Natural killer cell (primary cell): ENCODE data around the gene NRXN3. TPM values are rescaled to one million over a fixed set of nuclear protein-coding genes. Genes with fewer than 3 reads are reported as not detected.

Experiments
- ATAC-seq, 3 donors: fragments of 150-1000 bp in 2 of 3; fragments of 200-7000 bp in 1 of 3; cut with Tn5 transposase; 1 replicate in 1 of 3; 2 replicates in 2 of 3; pipeline ENCODE4 v1.10.0; 2021; ENCODE audit warnings: mild to moderate bottlenecking in 2 of 3, moderate library complexity in 2 of 3
- DNase-seq, 2 donors: peaks; one replicate each; pipeline versions ENCODE4 v3.0.0 to v3.0.0-alpha.2; 2013 to 2021; ENCODE audit warnings: mixed read lengths in 1 of 2
- H3K27ac ChIP-seq: one replicate; pipeline ENCODE4 v1.5.1; 2013; ENCODE audit warnings: mild to moderate bottlenecking, low read length
- H3K27me3 ChIP-seq: one replicate; pipeline ENCODE4 v1.6.1; 2013; ENCODE audit warnings: low read length; ENCODE audit not compliant: control insufficient read depth, insufficient read depth
- H3K36me3 ChIP-seq: one replicate; pipeline ENCODE4 v1.6.1; 2013; ENCODE audit warnings: low read length; ENCODE audit not compliant: control insufficient read depth, insufficient read depth
- H3K4me1 ChIP-seq: one replicate; pipeline ENCODE4 v1.6.1; 2013; ENCODE audit warnings: low read length; ENCODE audit not compliant: control insufficient read depth, insufficient read depth
- H3K4me3 ChIP-seq: one replicate; pipeline ENCODE4 v1.5.1; 2013; ENCODE audit warnings: low read length
- H3K9me3 ChIP-seq: one replicate; pipeline ENCODE4 v1.6.1; 2013; ENCODE audit warnings: low read length; ENCODE audit not compliant: control insufficient read depth, insufficient read depth
- H3K27ac Mint-ChIP-seq, 2 donors: one replicate each; pipeline ENCODE4 v1.8.0; 2022; ENCODE audit warnings: mild to moderate bottlenecking in 2 of 2, mixed read lengths in 2 of 2, moderate library complexity in 1 of 2
- H3K27me3 Mint-ChIP-seq, 2 donors: one replicate each; pipeline ENCODE4 v1.8.0; 2022; ENCODE audit warnings: low read depth in 2 of 2, mixed read lengths in 2 of 2
- H3K36me3 Mint-ChIP-seq: one replicate; pipeline ENCODE4 v1.8.0; 2022; ENCODE audit warnings: mixed read lengths
- H3K4me1 Mint-ChIP-seq, 2 donors: one replicate each; pipeline ENCODE4 v1.8.0; 2022; ENCODE audit warnings: mixed read lengths in 2 of 2
- H3K4me3 Mint-ChIP-seq: one replicate; pipeline ENCODE4 v1.8.0; 2022; ENCODE audit warnings: mild to moderate bottlenecking, moderate library complexity, mixed read lengths
- H3K9me3 Mint-ChIP-seq, 2 donors: one replicate each; pipeline ENCODE4 v1.8.0; 2022; ENCODE audit warnings: mixed read lengths in 2 of 2
- CTCF ChIP-seq: fragments of 200-600 bp; IDR thresholded peaks from one replicate; pipeline ENCODE4 v1.8.0; 2022; ENCODE audit warnings: antibody characterized with exemption
- WGBS: methylation state at CpG from one replicate; pipeline ENCODE4 v1.1.7; 2013; ENCODE audit warnings: missing lambda C conversion rate; ENCODE audit not compliant: insufficient coverage; 5-methylcytosine and 5-hydroxymethylcytosine counted together
- intact Hi-C: fragments of 100-400 bp; cut with micrococcal nuclease; formaldehyde crosslinking; loops from one replicate; pipeline ENCODE4 v1.14.2; 2022
- total RNA-seq, 4 donors: library from RNA; stranded (reverse); fragments of 120-200 nt in 1 of 4; gene quantifications; one replicate each; pipeline versions ENCODE4 v1.2.3 to v1.2.4, GENCODE V29; 2013 to 2022

Gene NRXN3
- total RNA-seq, 3 donors from 2014 or later (not counting 1 experiment from before 2014, with no cell fraction given) = not detected

- Mint-ChIP-seq H3K27ac (no peak overlapping the region), H3K9me3 (peaks cover 6 to 9% of the 10 kb centered on the region in 2 donors), H3K27me3 (peaks cover 0 to 2% of the 10 kb centered on the region in 2 donors), H3K36me3 (no peaks in the 10 kb centered on the region), H3K4me3 (no peak overlapping the region), H3K4me1 (no peaks in the 10 kb centered on the region)
- H3K4me1 ChIP-seq = no peaks in the 10 kb centered on the region
- no peaks in the 10 kb centered on the region for H3K27me3 ChIP-seq
- ATAC-seq = no peak
- H3K4me3 ChIP-seq = no peak overlapping the region
- no peak overlapping the region for H3K27ac ChIP-seq
- intact Hi-C loops = no loop called here
- DNase-seq = no peak
- TF ChIP-seq CTCF = no peak
- no peaks in the 10 kb centered on the region for H3K9me3 ChIP-seq
- H3K36me3 ChIP-seq = no peaks in the 10 kb centered on the region
- 65% methylated on average over 2 of the region's 2 CpGs for WGBS
Observed at GRCh38 chr14:79706382-79706781, 1536.2 kb downstream of the NRXN3 start.

GRCh38 chr14:79708426-79709388, 1538.5 kb downstream of the NRXN3 start:
- Histone ChIP-seq H3K4me1 (no peaks in the 10 kb centered on the region), H3K36me3 (no peaks in the 10 kb centered on the region), H3K9me3 (no peaks in the 10 kb centered on the region), H3K4me3 (no peak overlapping the region), H3K27me3 (no peaks in the 10 kb centered on the region), H3K27ac (no peak overlapping the region)
- H3K9me3 Mint-ChIP-seq = peaks cover 8% of the 10 kb centered on the region in 2 donors
- H3K27ac Mint-ChIP-seq = no peak overlapping the region
- 79% methylated on average over 8 of the region's 9 CpGs for WGBS
- no peak for TF ChIP-seq CTCF
- intact Hi-C loops = no loop called here
- H3K4me1 Mint-ChIP-seq = no peaks in the 10 kb centered on the region
- peaks cover 0 to 2% of the 10 kb centered on the region in 2 donors for H3K27me3 Mint-ChIP-seq
- no peak for ATAC-seq
- H3K4me3 Mint-ChIP-seq = no peak overlapping the region
- H3K36me3 Mint-ChIP-seq = no peaks in the 10 kb centered on the region
- DNase-seq = no peak

GRCh38 chr14:79709573-79709972, 1539.4 kb downstream of the NRXN3 start:
- Histone ChIP-seq H3K4me3 (no peak overlapping the region), H3K4me1 (no peaks in the 10 kb centered on the region), H3K27me3 (no peaks in the 10 kb centered on the region), H3K36me3 (no peaks in the 10 kb centered on the region), H3K27ac (no peak overlapping the region), H3K9me3 (no peaks in the 10 kb centered on the region)
- 100% methylated on average over 1 of the region's 3 CpGs for WGBS
- no peaks in the 10 kb centered on the region for H3K36me3 Mint-ChIP-seq
- no peak overlapping the region for H3K4me3 Mint-ChIP-seq
- intact Hi-C loops = no loop called here
- H3K4me1 Mint-ChIP-seq = no peaks in the 10 kb centered on the region
- DNase-seq (no peak), ATAC-seq (no peak)
- H3K27me3 Mint-ChIP-seq = peaks cover 0 to 2% of the 10 kb centered on the region in 2 donors
- no peak for TF ChIP-seq CTCF
- peaks cover 8% of the 10 kb centered on the region in 2 donors for H3K9me3 Mint-ChIP-seq
- H3K27ac Mint-ChIP-seq = no peak overlapping the region
